HG03025 (cell line): Measurements from ENCODE around the gene UHMK1.
"Not testable (repeated sequence)": the region's sequence is repeated elsewhere in the genome, so short reads cannot be mapped to it uniquely, and the experiment has no call there.

Experiments used
- ATAC-seq: cut with Tn5 transposase; IDR thresholded peaks from one replicate; pipeline ENCODE4 v1.9.1; 2021; ENCODE audit warnings: mild to moderate bottlenecking, moderate library complexity; ENCODE audit not compliant: unreplicated experiment, low FRiP score

The UHMK1 gene

DNA sequence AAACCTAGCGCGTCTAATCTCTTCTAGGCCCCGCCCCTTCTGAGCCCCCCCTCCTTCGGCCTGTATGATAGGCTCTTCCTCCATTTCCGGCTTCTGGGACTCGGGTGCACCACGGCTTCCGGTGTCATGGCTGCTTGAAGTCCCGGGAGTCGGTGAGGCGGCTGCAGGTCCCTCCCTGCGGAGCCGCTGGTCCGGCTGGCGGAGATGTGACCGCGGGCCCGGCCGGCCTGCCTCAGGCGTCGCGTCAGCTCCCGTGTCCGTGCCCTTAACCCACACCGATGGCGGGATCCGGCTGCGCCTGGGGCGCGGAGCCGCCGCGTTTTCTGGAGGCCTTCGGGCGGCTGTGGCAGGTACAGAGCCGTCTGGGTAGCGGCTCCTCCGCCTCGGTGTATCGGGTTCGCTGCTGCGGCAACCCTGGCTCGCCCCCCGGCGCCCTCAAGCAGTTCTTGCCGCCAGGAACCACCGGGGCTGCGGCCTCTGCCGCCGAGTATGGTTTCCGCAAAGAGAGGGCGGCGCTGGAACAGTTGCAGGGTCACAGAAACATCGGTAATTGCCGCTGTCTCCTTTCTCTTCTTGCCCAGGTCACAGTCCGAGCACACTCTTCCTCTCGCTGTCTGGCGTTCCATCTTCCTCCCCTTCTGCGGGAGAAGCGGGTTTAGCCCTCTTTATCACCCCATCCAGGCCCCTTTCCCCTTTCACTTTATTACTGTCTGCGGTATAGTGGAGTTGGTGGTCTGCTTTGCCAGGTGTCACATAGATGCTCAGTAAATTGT is at the start of gene UHMK1:
TSS of gene UHMK1 (plus strand) at position 96 of the 773 bp plus-strand sequence. CDS start at position 279, 183 bp downstream.
- peak; percentile 89 for ATAC-seq

GRCh38 chr1:162454361-162454760 is 43.3 kb upstream of the UHMK1 start:
- ATAC-seq = not testable (repeated sequence)

DNA sequence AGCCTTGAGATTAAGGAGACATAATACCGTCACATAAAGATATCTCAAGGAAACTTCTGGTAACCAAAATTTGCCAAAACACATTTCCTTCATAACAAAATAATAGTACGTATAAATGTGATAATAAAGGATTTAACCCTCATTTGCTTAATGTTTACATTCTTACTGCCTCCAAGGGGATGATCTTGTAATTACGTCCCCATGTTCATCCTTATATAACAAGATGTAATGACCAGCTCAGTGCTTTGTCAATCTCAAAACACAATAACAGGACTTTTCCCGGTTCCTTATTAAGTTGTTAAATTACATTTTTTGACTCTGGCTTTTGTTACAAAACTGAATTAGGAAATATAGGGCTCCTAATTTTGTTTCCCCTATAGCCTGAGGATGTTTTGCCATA is 41.3 kb upstream of the UHMK1 start:
- ATAC-seq = no peak

DNA sequence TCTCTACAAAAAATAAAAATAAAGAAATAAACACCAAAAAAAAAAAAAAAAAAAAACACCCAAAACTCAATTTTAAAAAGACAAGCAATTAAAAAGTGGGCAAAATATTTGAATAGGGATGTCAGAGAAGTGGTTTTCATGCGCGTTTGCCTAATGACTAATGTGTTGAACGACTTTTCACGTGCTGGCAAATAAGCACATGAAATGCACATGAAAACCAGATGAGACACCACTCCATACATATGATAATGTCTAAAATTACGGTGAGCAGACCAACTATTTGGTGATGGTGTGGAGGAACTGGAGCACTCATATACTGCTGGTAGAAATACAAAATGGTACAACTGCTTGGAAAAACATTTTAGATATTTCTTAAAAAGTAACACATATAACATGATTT is 39.4 kb upstream of the UHMK1 start:
- no peak for ATAC-seq

- not testable (repeated sequence) for ATAC-seq
Observed at GRCh38 chr1:162462425-162462824, 35.2 kb upstream of the UHMK1 start.

GRCh38 chr1:162463021-162463420 is 34.6 kb upstream of the UHMK1 start:
- ATAC-seq = no peak

GRCh38 chr1:162466797-162467196 is 30.8 kb upstream of the UHMK1 start:
- no peak for ATAC-seq

GRCh38 chr1:162470216-162470615 is 27.4 kb upstream of the UHMK1 start:
- ATAC-seq = no peak

GRCh38 chr1:162471290-162471853 is 26.2 kb upstream of the UHMK1 start:
- ATAC-seq = no peak

- ATAC-seq = no peak
Observed at GRCh38 chr1:162475089-162475488, 22.5 kb upstream of the UHMK1 start.

- no peak for ATAC-seq
Observed at GRCh38 chr1:162475539-162476185, 22.0 kb upstream of the UHMK1 start.

GRCh38 chr1:162476620-162477019 is 21.0 kb upstream of the UHMK1 start:
- ATAC-seq = no peak

GRCh38 chr1:162485236-162485635 is 12.4 kb upstream of the UHMK1 start:
- ATAC-seq = no peak

DNA sequence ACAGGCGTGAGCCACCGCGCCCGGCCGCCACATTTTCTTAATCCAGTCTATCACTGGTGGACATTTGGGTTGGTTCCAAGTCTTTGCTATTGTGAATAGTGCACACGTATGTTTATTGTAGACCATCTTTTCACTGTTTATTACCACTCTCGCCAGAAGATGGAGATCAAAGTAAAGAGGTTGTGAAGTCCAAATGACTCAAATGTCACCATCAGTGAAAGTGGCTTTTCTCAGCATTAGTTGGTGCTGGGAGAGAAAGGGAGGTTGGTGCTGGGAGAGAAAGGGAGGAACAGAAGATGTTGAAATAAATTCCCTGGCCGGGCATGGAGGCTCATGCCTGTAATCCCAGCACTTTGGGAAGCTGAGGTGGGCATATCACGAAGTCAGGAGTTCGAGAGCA is 10.4 kb upstream of the UHMK1 start:
- no peak for ATAC-seq

- no peak for ATAC-seq
Observed at GRCh38 chr1:162488219-162488618, 9.4 kb upstream of the UHMK1 start.

DNA sequence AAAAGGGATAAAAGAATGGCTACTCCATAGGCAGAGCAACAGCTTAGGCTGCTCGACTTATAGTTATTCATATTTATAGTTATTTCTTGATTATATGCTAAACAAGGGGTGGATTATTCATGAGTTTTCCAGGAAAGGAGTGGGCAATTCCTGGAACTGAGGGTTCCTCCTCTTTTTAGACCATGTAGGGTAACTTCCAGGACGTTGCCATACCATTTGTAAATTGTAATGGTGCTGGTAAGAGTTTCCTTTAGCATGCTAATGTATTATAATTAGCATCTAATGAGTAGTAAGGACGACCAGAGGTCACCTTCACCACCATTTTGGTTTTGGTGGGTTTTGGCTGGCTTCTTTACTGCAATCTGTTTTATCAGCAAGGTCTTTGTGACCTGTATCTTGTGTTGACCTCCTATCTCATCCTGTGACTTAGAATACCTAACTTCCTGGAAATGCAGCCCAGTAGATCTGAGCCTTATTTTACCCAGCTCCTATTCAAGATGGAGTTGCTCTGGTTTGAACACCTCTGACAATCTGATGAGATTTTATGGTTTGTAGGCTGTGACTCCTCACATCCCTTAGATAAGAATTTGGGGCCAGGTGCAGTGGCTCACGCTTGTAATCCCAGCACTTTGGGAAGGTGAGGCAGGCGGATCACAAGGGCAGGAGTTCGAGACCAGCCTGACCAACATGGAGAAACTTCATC is 1.9 kb upstream of the UHMK1 start:
- not testable (repeated sequence) for ATAC-seq

DNA sequence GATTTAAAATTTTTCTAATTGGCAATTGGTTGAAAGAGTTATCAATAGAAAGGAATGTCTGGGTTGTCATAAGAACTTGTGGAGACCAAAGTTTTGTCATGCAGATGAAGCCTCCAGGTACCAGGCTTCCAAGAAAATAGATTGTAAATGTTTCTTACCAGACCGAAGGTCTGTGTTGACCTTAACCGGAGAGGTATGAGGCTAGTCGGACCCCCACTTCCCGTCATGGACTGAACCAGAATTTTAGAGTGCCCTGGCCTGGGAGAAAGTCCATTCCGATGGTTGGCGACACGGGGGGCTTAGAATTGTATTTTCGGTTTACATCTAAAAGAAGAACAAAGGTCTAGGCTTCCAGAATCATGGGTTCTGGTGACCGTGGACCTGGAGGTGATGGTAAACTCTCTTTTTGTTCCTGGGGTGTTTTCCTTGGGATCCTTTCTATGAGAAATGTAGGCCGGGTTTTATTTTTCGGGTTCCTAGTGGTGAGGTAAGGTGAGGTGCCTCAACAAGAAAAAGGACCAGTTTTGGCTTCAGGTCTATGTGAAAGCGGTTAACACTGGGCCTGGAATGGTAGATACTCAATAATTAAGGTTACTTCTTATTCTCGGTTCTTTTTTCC is 405 bp upstream of the UHMK1 start:
- ATAC-seq = no peak

- no peak for ATAC-seq
Observed at GRCh38 chr1:162498496-162498810, 835 bp downstream of the UHMK1 start.

DNA sequence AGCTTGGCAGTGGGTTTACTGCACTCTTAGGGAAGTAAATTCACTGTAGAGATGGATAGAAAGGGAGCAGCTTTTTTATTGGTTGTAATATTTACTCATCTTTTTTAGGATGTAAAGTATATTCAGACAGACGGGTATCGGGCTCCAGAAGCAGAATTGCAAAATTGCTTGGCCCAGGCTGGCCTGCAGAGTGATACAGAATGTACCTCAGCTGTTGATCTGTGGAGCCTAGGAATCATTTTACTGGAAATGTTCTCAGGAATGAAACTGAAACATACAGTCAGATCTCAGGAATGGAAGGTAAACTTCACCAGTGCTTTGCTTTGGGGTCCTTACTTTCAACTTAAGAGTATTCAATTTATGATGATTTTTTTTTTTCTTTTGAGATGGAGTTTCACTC is 3.2 kb downstream of the UHMK1 start:
- ATAC-seq = no peak

DNA sequence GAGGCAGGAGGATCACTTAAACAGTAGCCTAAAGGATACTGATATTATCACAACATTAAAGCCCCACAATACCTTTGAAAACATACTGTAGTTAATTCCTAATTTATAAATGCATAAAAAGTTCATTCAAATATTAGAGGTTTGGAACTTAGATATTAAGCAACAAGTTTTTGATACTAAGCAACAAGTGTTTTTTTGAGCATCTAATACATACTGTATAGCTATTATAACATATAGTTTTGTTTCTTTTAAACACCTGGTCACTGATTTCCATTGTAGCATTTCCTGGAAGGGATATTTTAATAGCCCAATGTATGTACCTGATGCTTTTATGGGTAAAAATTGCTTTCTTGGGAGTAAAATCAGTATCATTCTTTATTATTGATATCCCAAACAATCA is 4.5 kb downstream of the UHMK1 start:
- ATAC-seq = no peak

DNA sequence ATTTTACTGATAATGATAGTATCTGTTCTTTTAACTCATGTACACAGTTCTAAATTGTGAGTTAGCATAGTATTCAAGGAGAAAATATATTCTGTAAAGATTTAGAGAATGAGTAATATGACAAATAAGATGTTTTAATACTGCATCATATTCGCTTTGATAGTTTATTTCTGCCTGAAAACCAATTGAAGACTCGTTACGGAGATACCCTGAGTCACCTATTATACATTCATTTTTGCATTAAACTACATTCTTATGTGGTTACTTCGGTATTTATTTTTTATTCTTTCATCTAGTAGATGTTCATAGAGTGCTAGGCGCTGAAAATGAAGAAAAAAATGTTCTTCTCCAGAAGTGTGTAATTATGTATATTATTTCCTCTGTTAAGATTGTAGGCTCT is 5.3 kb downstream of the UHMK1 start:
- ATAC-seq = no peak
